SU-DHL-6 (cell line): ENCODE measurements around the gene LRIT3.

Source experiments
- CTCF ChIP-seq: fragments of 200-600 bp; sonication (generic); IDR thresholded peaks from one replicate; pipeline ENCODE4 v1.5.1; 2017; ENCODE audit warnings: antibody characterized with exemption, mild to moderate bottlenecking, low read length, moderate library complexity; ENCODE audit not compliant: insufficient read depth, poor library complexity, severe bottlenecking
- EZH2phosphoT487 ChIP-seq: fragments of 200-600 bp; sonication (generic), shearing (Covaris generic); conservative IDR thresholded peaks from 2 replicates; pipeline ENCODE4 v1.6.1; 2018; ENCODE audit warnings: mild to moderate bottlenecking, antibody characterized with exemption, low read length, moderate library complexity, mixed read lengths

- TF ChIP-seq CTCF: no peak
- TF ChIP-seq EZH2phosphoT487: no peak
Measured at GRCh38 chr4:109810552-109811387, 37.1 kb upstream of the LRIT3 start.
